SK-N-SH treated with all-trans-retinoic acid at 6 μM for 48 hours (cell line): ENCODE data around the gene FBLN7.

Experiments used
- ARNTL ChIP-seq: fragments of 450-650 bp; formaldehyde crosslinking; IDR thresholded peaks from 2 replicates; pipeline ENCODE4 v1.5.0; 2020; ENCODE audit warnings: low read depth, mild to moderate bottlenecking, moderate library complexity, borderline replicate concordance
- CREB5 ChIP-seq: fragments of 250-450 bp; sonication (Bioruptor Pico); IDR thresholded peaks from 2 replicates; pipeline ENCODE4 v1.5.1; 2020; ENCODE audit warnings: low read depth, mild to moderate bottlenecking, moderate library complexity
- GLIS3 ChIP-seq: fragments of 250-450 bp; sonication (Bioruptor Pico); IDR thresholded peaks from 2 replicates; pipeline ENCODE4 v1.5.0; 2020; ENCODE audit warnings: mild to moderate bottlenecking, moderate library complexity
- PATZ1 ChIP-seq: fragments of 250-450 bp; sonication (Bioruptor Pico); IDR thresholded peaks from 2 replicates; pipeline ENCODE4 v1.8.0; 2020; ENCODE audit warnings: mild to moderate bottlenecking, moderate library complexity, borderline replicate concordance
- POU6F1 ChIP-seq: fragments of 250-450 bp; sonication (Bioruptor Pico); IDR thresholded peaks from 2 replicates; pipeline ENCODE4 v1.8.0; 2021; ENCODE audit warnings: low read depth, mild to moderate bottlenecking, moderate library complexity, borderline replicate concordance
- PPARA ChIP-seq: fragments of 250-450 bp; sonication (Bioruptor Pico); IDR thresholded peaks from 2 replicates; pipeline ENCODE4 v1.5.0; 2020; ENCODE audit warnings: mild to moderate bottlenecking, borderline replicate concordance
- RARB ChIP-seq: fragments of 250-450 bp; sonication (Bioruptor Pico); IDR thresholded peaks from 2 replicates; pipeline ENCODE4 v1.8.0; 2021; ENCODE audit warnings: mild to moderate bottlenecking, moderate library complexity

GRCh38 chr2:112175333-112175732 lies 37.1 kb downstream of the FBLN7 start:
- no peak for TF ChIP-seq CREB5 (CRISPR knock-in tag)
- TF ChIP-seq PPARA (CRISPR knock-in tag) = no peak
- TF ChIP-seq GLIS3 (CRISPR knock-in tag) = no peak
- no peak for TF ChIP-seq RARB (CRISPR knock-in tag)
- TF ChIP-seq PATZ1 (CRISPR knock-in tag) = no peak
- TF ChIP-seq ARNTL (CRISPR knock-in tag) = no peak
- TF ChIP-seq POU6F1 (CRISPR knock-in tag) = no peak
